Neuron (in vitro differentiated cells): ENCODE results near the gene TJP3.

Experiments used
- H2AFZ ChIP-seq: one replicate; pipeline ENCODE4 v1.6.1; 2013; ENCODE audit warnings: low read depth, mild to moderate bottlenecking, inconsistent platforms, low read length, moderate library complexity
- H3K27me3 ChIP-seq: one replicate; pipeline ENCODE4 v1.6.1; 2013; ENCODE audit warnings: low read length; ENCODE audit not compliant: insufficient read depth
- H3K36me3 ChIP-seq: one replicate; pipeline ENCODE4 v1.6.1; 2013; ENCODE audit warnings: low read length; ENCODE audit not compliant: insufficient read depth
- H3K4me1 ChIP-seq: one replicate; pipeline ENCODE4 v1.6.1; 2013; ENCODE audit warnings: low read length; ENCODE audit not compliant: insufficient read depth
- H3K4me3 ChIP-seq: 2 replicates; pipeline ENCODE4 v1.5.1; 2013; ENCODE audit warnings: mild to moderate bottlenecking, low read length, moderate library complexity
- H3K9me3 ChIP-seq: one replicate; pipeline ENCODE4 v1.6.1; 2013; ENCODE audit warnings: low read length

Gene TJP3

DNA sequence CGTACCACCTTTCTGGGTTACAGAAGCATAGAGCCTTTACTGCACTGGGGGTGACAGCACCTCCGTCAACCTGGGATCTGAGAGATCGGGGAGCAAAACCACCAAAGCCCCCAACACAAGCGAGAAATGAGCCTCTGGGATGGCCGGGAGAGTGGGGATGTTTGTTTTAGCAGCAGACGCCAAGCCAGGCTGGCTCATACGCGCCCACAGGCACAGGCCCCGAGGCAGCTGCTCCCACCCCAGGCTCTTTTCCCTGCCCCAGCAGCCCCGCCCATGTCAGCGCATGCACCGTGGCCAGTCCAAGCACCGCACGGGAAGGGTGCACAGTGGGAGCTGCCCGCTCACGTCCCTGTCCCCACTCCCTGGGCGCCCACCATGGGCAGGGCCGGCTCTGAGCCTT, 16.5 kb upstream of the TJP3 start:
- Histone ChIP-seq H2AFZ (no peak overlapping the region), H3K27me3 (no peaks in the 10 kb centered on the region), H3K9me3 (peaks cover 2% of the 10 kb centered on the region), H3K36me3 (peaks cover 2% of the 10 kb centered on the region), H3K4me1 (no peaks in the 10 kb centered on the region), H3K4me3 (no peak overlapping the region)

DNA sequence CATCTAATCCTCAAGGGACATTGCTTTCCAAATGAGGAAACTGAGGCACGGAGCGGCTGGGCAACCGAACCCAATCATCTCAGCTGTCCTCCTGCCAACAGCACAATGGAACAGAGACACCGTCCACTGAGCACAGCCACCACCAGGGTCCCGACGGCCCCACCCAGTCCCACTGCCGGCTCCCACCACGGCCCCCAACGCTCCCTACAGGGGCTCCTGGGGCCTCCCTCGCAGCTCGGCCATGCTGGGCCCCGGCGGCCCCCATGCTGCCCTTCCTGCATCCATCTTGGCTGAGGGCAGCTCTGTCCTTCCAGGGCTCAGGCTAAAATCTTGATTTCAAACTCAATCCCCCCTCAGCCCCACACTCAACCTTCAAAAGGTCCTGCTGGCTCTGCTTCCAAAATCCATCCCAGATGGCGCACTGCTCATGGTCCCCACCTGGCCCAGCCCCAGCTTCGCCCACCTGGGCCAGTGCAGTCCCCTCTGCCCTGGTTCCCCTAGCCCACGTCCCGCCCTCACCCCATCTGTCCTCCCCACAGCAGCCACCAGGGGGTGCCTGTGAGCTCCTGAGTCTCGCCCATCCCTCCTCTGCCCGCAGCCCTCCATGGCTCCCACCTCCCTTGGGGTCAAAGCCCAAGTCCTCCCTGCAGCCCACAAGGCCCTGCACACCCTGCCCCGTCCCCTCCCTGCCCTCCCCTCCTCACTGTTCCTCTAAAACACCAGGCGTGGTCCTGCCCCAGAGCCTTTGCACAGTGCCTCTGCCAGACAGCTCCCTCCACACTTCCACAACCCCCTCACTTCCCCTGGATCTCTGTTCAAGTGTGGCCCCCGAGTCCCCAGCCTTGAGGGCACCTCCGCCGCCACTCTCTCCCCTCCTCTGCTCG, 15.8 kb upstream of the TJP3 start:
- H3K9me3 ChIP-seq, result peaks cover 2% of the 10 kb centered on the region
- peaks cover 2% of the 10 kb centered on the region for H3K36me3 ChIP-seq
- H3K4me3 ChIP-seq, result no peak overlapping the region
- H3K4me1 ChIP-seq, result no peaks in the 10 kb centered on the region
- no peak overlapping the region for H2AFZ ChIP-seq
- H3K27me3 ChIP-seq, result no peaks in the 10 kb centered on the region

DNA sequence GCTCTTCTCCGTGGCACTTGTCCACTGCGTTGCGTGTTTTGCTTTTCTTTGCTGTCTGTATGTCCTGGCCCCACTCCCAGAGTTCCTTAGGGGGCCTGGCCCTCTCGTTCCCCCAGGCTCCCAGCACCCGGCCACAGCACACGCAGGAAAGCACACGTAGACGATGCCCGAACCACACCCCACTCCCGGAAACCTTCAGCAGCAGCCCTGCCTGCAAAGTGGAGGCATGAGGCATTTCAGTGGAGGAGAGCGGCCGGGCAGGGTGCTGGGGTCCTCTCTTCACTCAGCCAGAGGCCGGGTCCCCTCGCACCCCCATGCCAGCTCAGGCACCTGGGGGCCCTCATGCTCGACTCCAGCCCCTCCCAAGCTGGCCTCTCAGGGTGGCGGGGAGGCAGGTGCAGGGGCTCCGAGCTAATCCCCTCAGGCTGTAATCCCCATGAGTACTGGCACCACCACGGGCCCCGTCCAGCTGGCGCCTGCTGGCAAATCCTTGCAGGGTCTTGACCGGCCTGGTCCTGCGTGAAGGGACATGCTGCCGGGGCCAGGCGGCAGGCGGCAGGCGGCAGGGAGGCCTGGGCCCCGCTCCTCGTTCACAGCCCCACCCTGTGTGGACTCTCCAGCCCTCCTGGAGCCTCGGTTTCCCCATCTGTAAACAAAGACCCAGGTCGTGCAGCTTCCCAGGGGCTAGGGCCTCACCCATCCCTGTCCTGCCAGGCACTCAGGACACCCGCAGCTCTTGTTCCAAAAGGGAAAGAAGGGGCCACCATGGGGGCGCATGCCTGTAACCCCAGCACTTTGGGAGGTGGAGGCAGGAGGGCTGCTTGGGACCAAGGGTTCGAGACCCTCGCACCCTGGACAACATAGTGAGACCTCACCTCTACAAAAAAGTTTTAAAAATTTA, 14.9 kb upstream of the TJP3 start:
- Histone ChIP-seq H3K36me3 (peaks cover 2% of the 10 kb centered on the region), H3K27me3 (no peaks in the 10 kb centered on the region)

DNA sequence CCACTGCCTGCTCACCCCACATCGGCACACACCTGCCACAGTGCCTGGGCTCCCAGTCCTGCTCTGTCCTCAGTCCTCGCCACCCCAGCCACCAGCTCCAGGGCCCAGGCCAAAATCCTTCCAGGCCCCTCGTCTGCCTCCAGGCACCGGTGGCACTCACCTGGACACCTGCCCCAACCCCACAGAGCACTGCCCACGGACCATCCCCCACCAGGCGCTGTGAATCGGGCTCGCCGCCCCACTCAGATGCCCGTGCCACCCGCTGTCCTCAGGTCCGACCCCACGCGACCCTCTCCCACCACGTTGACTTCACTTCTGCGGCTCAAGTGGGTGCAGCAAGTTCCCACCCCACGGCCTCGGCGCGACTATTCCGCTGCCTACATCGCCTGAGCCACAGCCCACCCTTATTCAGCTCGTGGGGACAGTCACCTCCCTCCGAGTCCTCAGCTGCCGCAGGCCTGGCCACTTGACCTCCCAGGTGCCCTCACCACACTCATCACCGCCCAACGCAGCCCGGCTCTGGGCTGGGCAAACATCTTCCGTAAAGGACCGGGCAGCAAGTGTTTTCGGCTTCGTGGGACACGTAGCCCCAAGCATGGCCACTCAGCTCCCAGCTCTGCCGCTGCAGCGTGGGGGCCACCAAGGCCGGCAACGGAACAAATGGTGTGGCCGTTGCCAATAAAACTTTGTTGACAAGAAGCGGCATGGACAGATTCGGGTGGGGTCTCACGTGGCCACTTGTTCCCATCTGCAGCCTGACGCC, 13.6 kb upstream of the TJP3 start:
- Histone ChIP-seq H3K4me1 (peaks cover 11% of the 10 kb centered on the region), H3K36me3 (peaks cover 2% of the 10 kb centered on the region), H3K27me3 (no peaks in the 10 kb centered on the region), H3K4me3 (no peak overlapping the region), H2AFZ (no peak overlapping the region), H3K9me3 (peaks cover 2% of the 10 kb centered on the region)

More for the DNA sequence above, 14.9 kb upstream of the TJP3 start:
- H2AFZ ChIP-seq, result no peak overlapping the region
- H3K9me3 ChIP-seq, result peaks cover 2% of the 10 kb centered on the region
- H3K4me1 ChIP-seq, result peaks cover under 1% of the 10 kb centered on the region
- H3K4me3 ChIP-seq, result no peak overlapping the region

GRCh38 chr19:3695124-3695733, 13.0 kb upstream of the TJP3 start:
- no peak overlapping the region for H2AFZ ChIP-seq
- peaks cover 2% of the 10 kb centered on the region for H3K36me3 ChIP-seq
- H3K27me3 ChIP-seq, result no peaks in the 10 kb centered on the region
- H3K4me1 ChIP-seq, result peaks cover 13% of the 10 kb centered on the region
- H3K4me3 ChIP-seq, result no peak overlapping the region
- H3K9me3 ChIP-seq, result peaks cover 2% of the 10 kb centered on the region

DNA sequence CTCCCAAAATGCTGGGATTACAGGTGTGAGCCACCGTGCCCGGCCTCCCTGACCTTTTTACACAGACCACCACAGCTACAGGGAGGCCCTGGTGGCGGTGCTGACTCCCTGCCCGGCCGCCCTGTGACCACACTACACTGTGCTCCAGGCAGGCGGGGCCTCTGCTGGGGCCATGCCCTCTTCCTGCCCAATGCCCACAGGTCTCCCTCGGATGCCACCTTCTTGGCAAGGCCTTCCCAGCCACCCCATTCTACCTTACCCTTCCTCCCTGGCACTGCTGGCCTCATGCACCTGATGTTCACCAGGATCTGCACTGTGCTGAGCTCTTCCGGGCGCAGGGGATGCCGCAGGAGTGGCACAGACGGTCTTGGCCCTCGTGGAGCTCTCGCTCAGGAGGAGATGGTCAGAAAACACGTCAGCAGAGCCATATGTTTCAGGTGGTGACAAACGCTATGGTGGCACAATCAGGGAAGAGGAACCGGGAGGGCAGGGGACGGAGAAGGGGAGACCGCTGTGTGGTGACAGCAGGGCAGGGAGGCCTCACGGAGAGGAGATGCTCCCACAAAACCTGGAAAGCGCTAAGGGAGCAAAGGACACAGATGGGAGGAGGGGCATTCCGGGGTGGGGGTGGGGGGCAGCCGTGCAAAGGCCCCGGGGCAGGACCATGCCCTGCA, 12.1 kb upstream of the TJP3 start:
- Histone ChIP-seq H3K4me3 (no peak overlapping the region), H3K9me3 (peaks cover 2% of the 10 kb centered on the region), H2AFZ (no peak overlapping the region), H3K4me1 (peaks cover 13% of the 10 kb centered on the region), H3K36me3 (peaks cover 2% of the 10 kb centered on the region), H3K27me3 (no peaks in the 10 kb centered on the region)

DNA sequence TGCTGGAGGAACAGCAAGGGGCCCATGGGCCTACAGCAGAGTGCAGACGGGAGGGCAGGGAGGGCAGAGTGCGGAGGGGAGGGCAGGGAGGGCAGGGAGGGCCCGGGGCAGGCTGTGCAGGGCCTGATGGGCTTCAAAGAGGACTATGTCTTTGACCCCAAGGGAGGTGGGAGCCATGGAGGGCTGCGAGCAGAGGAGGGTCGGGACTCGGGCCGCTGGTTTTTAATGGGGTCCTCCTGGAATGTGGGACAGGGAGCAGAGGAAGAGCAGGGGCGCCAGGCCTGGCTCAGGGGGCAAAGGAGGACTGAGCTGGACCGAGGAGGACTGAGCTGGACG, 11.6 kb upstream of the TJP3 start:
- Histone ChIP-seq H3K36me3 (peaks cover 2% of the 10 kb centered on the region), H3K9me3 (no peaks in the 10 kb centered on the region), H2AFZ (no peak overlapping the region), H3K4me1 (peaks cover 13% of the 10 kb centered on the region), H3K27me3 (no peaks in the 10 kb centered on the region), H3K4me3 (no peak overlapping the region)

GRCh38 chr19:3697094-3697493, 11.1 kb upstream of the TJP3 start:
- Histone ChIP-seq H3K4me3 (no peak overlapping the region), H3K27me3 (no peaks in the 10 kb centered on the region), H3K9me3 (no peaks in the 10 kb centered on the region), H2AFZ (no peak overlapping the region), H3K36me3 (peaks cover 2% of the 10 kb centered on the region), H3K4me1 (peaks cover 13% of the 10 kb centered on the region)

GRCh38 chr19:3697671-3698385, 10.4 kb upstream of the TJP3 start:
- Histone ChIP-seq H3K4me1 (peaks cover 13% of the 10 kb centered on the region), H3K9me3 (no peaks in the 10 kb centered on the region), H3K27me3 (no peaks in the 10 kb centered on the region), H2AFZ (no peak overlapping the region), H3K36me3 (peaks cover 2% of the 10 kb centered on the region), H3K4me3 (no peak overlapping the region)

- Histone ChIP-seq H3K36me3 (peaks cover 2% of the 10 kb centered on the region), H3K4me3 (no peak overlapping the region), H2AFZ (no peak overlapping the region), H3K27me3 (no peaks in the 10 kb centered on the region), H3K9me3 (no peaks in the 10 kb centered on the region), H3K4me1 (peaks cover 13% of the 10 kb centered on the region)
These were observed 9.7 kb upstream of the TJP3 start for GRCh38 chr19:3698386-3698950.

GRCh38 chr19:3698974-3699740, 9.0 kb upstream of the TJP3 start:
- H3K4me1 ChIP-seq, result peaks cover 13% of the 10 kb centered on the region
- H2AFZ ChIP-seq, result peak overlapping the region; percentile 22
- no peaks in the 10 kb centered on the region for H3K9me3 ChIP-seq
- H3K36me3 ChIP-seq, result peaks cover 2% of the 10 kb centered on the region
- peak overlapping the region; percentile 68 for H3K4me3 ChIP-seq
- H3K27me3 ChIP-seq, result no peaks in the 10 kb centered on the region
